WTC11 (cell line): ENCODE measurements around the gene ZNF600.

ENCODE experiments used
- CTCF ChIP-seq: fragments of 200-600 bp; IDR thresholded peaks from 2 replicates; pipeline ENCODE4 v1.8.0; 2022; ENCODE audit warnings: antibody characterized with exemption
- PREB ChIP-seq: sonication (generic); formaldehyde crosslinking; IDR thresholded peaks from 2 replicates; pipeline ENCODE4 v1.8.1; 2022; ENCODE audit warnings: mild to moderate bottlenecking, missing genetic modification reagents, moderate library complexity, borderline replicate concordance
- TEAD4 ChIP-seq: sonication (generic); formaldehyde crosslinking; IDR thresholded peaks from 2 replicates; pipeline ENCODE4 v1.8.0; 2022; ENCODE audit warnings: mild to moderate bottlenecking, missing genetic modification reagents
- ZSCAN18 ChIP-seq: fragments of 250-450 bp; sonication (Bioruptor Pico); IDR thresholded peaks from 2 replicates; pipeline ENCODE4 v2.1.2; 2022; ENCODE audit warnings: mild to moderate bottlenecking, moderate library complexity

GRCh38 chr19:52724701-52725514, 61.7 kb downstream of the ZNF600 start:
- no peak for TF ChIP-seq TEAD4
- no peak for TF ChIP-seq ZSCAN18 (CRISPR knock-in tag)
- TF ChIP-seq PREB (CRISPR knock-in tag), result no peak
- no peak for TF ChIP-seq CTCF
